GM19035 (cell line): ENCODE data around the gene WDFY4.
A peak's percentile ranks its signal among the peaks of the same experiment; 100 is the strongest.

Source experiments
- ATAC-seq: cut with Tn5 transposase; IDR thresholded peaks from one replicate; pipeline ENCODE4 v1.9.1; 2021; ENCODE audit not compliant: unreplicated experiment

Gene WDFY4

DNA sequence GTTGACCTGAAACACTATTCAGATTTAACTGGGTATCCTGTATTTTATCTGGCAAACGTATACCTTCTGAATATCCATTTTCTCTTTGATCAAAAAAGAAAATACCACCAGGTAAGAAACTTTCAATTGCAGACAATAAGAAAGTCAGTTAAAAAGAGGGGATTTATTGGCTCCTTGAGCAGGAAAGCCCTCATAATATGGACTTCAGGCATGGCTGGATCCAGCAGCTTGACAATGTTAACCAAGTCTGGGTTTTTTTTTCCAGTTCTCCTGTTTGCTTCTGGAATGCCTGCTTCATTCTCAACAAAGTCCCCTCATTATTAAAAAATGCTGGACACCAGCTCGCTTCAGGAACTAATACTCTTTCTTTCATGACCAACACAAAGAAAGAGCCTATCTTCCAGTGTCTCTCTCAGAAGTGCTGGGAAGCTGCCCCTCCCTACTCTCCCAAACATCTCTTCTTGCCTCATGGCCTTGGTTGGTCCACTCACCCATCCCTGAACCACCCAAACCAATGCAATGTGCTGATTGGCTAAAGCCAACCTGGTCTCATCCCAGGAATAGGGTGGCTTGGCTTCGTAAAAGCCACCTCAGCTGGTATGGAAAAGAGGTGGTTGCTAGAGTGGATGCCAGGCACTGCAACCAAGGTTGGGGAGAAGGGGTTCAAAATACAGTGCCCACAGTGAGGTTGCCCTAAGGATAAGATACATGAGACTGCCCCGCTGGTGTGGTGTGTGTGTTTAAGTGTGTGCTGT lies 30.6 kb upstream of the WDFY4 start:
- ATAC-seq = no peak

DNA sequence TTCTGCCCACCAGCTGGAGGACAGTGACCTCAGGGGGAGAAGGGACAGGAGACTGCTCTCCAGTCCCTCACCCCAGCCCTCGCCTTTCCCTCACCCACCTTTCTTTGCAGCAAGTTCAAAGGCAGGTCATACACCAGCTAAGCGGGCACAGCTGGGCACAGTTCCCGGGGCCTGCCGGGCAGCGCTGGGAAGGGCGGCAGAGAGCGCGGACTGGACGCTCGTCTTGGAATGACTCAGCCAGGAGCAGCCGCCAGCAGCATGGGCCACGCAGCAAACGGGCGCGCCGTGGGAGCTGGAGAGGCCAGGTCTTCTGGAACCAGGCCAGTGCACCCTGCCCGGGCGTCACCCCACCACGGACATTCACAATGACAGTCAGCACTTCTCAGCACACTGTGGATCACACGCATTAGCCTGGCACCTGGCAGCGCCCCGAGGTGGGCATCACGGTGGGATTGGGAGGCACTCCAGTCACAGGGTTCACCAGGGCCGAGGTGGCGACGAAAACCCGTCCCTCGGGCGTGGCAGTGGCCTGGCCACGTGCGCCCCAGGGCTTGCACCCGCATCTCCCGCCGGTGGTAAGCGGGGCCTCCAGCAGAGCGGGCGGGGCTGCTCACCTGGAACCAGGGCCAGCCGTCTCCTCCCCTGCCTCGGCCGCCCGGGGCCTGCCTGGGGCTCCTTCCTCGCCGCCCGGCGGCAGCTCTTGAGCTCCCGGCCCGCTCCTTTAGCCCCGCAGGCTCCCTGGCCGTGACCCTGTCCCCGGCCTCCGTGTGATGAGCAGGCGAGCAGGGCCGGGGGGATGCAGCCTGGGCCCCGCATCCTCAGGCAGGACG lies 29.0 kb upstream of the WDFY4 start:
- peak; percentile 28 for ATAC-seq

DNA sequence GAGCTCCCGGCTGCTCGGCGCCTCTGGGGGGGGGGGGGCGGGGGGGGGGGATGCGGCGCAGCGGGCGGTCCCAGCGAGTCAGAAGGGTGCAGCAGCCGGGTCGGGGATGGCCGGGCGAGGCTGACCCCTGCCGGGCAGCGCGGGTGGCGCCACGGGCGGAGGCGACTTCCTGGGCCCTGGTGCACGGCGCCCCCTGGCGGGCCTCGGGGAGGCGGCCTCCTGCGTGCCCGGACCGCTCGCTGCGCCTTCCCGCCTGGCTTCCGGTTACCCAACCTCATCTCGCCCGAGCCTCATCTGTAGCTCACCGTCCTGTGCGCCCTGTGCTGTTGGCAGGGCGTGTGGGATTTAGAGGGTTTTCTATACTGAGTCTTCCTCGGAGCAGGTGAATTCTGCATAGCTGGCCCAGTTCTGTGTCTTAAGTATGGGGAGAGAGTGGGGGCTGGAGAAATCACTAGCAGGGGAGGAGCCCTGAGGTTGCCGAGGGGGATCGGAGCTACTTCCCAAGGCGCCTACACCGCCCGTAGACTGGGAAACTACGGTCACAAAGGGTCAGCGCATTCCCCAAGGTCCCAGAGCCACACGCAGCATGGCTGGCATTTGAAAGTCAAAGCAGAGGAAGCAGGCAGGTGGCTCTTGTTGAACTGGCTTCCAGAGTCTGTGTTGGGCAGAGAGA lies 28.3 kb upstream of the WDFY4 start:
- peak; percentile 87 for ATAC-seq

DNA sequence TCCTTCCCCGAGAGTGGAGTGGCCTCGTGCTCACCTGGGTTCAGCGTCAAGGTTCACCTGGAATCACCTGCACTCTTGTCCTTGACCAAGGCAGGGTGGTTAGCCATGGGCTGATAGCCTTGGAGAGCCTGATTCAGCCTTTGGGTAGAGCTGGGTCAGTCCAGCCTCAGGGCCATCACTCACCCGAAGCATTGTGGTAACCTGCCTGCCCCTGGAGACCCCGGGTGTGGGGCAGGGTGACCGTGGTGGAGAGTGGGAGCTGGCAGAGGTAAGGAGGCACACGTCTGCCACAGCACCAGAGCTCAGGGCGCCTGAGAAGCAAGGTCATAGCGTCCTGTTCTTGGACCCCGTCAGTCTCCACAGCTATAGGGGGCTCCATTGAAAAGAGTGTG lies 27.8 kb upstream of the WDFY4 start:
- ATAC-seq = no peak

DNA sequence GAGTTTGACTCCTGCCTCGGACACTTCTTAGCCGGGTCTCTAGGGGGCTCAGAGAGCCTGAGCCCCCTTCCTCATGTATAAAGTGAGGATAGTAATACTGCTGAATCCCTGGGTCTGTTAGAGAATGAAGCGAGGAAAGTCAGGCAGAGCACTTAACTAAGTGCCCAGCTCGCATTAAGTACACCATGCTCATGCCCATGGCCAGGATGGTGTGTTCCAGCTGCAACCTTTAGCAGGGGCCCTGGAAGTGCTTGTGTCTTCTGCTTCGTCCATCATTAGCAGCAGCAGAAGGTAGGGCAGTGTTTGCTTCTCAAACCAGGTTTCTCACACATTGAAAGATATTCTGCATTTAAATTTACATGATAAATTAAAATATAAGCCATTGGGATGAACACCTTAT lies 27.3 kb upstream of the WDFY4 start:
- no peak for ATAC-seq

DNA sequence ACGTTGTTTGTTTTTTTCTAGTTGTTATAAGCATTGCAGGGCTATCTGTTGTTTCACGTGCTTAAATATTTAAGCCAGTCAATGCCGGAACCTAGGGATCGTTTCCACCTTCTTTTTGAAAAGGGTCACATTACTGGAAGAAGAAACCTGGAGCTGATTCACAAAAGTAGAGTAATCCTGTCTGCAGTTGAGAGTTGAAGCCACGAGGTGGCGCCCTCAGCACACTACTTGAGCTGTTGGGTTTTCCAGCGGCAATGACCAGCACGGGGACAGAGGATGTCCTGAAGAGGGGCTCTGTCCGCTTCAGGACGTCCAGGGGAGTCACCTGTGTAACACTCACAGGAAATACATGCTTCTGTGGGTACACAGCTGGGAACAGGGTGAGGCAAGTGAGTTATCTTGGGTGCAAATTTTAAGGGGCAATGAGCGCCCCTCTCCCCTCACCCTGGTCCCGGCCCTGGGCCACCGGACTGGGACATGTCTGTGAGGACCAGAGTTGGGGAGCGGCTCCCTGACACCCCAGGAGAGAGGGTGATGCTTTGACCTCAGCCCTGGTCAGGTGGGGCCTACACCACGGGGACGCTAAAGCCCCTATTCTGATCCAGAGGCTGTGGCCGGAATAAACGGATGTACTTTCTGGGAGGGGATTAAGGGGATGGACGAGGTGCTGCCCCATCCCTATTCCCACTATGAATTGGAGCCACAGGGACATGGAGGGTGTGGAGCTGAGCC lies 26.3 kb upstream of the WDFY4 start:
- no peak for ATAC-seq

DNA sequence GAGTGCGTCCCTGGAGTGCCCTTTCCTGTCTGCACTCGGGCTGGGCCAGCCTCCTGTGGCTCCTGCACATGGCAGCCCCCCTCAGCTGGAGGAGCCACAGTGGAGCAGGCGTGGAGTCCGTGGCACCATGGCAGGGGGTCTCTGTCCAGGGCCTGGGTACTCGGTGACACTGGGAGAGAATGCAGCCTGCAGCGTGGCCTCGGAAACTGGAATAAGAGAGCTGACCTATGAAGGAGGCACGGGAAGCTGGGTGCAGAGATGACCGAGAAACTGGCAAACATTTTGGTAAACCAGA lies 25.8 kb upstream of the WDFY4 start:
- ATAC-seq = no peak

DNA sequence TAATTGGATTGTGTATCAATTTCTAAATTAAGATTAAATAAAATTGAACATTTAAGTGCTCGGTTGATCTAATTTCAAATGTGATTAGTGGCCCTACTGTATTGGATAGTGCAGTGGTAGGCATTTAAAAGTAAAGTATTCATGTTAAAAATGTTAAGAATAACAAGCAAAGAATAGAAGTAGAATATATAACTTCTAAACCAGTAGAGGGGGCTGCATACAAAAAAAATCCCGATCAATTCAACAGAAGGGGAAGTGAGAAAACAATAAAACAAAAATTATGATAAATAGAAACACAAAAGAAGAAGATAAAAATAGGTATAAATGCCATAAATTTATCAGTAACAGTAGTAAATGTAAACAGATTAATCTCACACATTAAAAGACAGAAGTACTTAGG lies 24.9 kb upstream of the WDFY4 start:
- no peak for ATAC-seq

DNA sequence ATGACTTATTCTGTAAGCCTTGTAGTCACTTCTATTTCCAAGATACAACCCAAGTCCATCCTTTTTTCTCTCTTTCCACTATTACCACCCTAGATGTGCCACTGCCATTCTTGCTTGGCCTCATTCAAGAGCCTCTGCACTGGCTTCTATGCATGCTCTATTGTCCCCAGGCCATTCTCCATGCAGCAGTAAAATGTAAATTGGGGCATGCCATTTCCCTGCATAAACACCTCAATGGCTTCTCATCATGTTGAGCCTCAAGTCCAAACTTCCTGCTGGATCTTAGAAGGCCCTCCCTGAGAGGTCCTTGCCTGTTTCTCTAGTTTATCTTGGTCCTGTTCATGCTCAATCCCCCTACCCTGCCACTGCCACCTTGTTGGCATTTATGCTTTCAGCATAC lies 23.2 kb upstream of the WDFY4 start:
- ATAC-seq = no peak

DNA sequence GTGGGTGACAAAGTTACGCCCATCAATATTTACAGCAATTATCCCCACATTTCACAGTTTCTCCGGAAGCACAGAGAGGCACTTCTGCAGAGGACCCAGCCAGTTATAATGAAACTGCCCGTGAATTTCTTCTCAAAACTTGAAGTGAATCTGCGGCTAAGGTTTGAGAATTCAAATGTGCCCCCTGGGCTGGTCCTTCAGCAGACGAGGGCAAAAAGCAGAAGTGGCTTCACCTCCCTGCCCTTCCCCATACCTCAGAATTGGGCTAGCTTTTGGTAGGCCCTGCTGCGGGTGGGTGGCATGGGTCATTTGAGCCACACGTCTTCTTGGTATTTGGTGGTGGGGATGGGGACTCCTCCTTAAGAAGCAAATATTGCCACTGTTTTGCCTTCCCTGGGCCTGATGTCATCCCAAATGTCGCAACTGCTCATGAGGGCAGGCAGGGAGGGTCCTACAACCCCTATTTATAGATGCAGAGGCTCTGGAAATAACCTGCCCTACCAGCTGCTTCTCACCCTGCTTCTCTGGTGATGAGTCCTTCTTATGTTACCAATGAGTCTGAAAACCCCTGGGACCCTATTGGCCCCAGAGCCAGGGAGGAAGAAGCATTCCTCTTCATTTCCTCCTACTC lies 16.6 kb upstream of the WDFY4 start:
- peak; percentile 38 for ATAC-seq

DNA sequence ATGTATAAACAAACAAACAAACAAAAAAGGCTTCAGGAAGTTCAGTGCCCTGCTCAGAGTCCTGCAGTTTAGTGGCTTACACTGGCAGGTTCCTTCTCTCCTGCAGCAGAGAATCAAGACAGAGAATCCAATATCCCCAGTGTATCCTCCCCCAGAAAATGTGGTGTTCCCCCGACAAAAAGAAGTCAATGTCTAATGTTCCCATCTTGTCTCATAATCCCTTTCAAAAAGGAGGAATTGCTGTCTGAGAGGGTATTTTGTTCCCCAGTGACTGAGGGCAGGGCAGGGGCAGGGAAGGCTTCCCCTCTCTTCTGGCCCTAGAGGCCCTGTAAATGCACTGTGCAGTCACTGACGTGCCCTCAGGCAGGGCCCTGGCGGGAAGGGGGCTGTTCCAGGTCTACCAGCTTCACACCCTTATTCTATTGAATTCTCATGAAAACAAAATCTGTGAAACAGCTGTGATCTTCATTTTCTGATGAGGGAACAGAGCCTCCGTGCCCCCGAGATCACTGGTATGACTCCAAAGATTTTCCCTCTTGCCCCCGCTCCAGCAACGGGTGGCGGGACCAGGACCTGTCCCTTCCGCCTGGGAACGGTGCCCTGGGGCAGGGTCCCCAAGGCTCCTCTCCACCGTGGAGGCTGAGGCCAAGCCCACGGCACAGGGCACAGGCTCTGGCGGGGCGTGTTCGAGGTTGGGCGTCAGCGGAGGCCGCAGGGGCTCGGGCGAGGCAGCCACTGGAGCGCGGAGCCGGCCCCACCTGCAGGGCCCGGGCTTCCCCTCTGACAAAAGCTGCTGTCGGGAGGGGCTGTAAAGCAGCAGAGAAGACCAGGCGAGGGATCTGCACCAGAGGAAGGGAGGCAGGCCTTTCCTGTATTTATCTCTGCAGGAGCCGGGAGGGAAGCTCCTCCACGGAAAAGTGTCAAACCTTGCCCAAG lies 13.4 kb upstream of the WDFY4 start:
- ATAC-seq = peak; percentile 66

DNA sequence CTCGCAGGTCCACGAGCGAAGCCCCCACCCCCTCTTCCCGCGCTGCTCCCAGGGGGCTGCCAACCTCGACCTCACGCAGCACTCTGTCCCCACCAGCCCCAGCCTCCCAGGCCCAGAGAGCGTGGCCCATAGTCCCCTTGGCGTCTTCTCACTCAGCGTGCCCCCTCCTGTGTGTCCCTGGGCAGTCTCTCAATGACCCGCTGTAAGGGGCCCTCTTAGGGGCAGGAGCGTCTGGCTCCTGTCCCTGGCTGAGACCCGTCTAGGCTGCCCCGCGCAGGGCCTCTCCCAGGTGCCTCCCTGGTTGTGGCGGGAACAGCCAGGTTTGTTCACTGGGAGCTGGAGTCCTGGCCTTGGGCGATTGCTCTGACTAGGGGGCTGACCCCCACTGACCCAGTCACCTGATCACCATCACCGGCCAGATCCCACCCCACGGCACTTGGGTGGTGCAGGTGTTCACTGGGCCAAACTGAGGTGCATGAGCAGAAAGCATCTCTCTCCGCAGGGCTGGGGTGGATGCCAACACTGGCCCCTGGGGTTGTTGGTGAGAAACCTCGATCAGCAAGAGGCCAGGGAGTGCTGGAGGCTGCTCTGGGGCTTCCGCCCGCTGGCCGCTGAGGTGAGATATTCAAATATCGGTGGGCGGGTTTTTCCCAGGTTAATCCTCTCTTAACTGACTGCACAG lies 12.6 kb upstream of the WDFY4 start:
- ATAC-seq = peak; percentile 48

DNA sequence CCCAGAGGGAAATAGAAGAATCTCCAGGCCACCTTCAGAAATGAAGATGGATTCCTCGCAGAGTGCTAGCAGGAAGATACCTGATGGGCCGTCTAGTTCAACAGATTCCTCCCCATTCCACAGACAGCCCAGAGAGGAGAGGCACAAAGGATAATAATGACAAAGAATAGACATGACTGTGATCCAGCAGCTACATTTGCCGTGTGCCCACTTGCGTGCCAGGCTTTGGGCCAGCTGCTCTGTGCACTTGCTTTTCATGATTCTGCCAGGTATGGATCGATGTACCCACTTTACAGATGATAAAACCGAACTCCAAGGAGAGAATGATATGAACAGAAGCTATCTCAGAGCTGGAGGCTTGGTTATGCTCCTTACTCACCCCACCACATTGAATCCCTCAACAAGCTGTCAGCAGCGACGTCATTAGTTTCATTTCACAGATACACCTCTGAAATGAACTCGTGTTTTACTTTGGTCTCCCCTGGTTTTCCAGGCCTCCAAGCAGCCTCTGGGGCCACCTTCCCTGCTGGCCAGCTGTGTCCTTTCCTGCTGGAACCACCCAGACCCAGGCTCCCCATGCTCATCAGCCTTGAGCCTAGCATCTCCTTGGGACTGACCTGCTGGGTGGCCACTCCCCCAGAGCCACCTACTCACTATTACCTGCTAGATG lies 11.9 kb upstream of the WDFY4 start:
- ATAC-seq = peak; percentile 26

DNA sequence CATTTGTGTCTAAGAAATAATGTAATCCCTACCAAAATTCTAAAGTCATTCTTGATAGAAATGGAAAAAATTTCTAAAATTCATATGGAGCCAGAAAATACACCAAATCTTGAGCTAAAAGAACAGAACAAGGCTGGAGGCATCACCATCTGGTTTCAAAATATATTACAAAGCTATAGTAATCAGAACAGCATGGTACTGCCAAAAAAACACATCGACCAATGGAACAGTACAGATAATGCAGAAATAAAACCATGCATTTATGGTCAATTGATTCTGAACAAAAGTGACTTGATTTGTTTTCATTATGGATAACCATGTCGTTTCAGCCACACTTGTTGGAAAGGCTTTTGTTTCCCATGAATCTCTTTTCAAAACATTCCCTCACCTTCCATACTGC lies 7.0 kb upstream of the WDFY4 start:
- no peak for ATAC-seq

DNA sequence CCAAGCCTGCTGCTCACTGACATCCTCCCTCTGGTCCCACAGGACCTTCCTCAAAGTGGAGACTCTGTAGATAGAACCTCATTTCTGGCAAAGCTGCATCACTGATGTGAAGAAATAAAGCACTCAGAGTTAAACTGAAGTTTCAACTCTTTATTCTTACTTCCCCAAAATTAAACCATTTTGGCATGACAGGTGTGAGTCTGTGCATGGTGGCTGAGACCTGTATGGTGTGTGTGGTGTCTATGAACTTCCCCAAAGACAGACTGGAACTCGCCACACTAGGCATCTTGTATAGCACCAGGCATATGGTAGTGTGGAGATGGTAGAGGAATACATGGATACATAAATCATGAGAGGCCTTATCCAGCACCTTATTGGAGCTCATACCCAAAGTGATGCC lies 6.6 kb upstream of the WDFY4 start:
- peak; percentile 71 for ATAC-seq

DNA sequence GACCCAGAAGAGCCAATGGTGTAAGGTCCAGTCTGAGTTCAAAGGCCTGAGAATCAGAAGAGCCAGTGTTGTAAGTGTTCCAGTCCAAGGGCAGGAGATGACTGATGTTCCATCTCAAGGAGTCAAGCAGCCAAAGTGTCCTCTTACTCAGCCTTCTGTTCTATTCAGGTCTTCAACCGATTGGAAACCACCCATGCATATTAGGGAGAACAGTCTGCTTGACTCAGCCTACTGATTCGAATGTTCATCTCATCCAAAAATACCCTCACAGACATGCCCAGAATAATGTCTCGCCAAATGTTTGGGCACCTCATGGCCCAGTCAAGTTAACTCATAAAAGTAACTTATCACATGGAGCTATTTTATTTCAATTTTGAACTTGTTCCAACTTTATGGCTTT lies 2.9 kb upstream of the WDFY4 start:
- ATAC-seq = no peak

DNA sequence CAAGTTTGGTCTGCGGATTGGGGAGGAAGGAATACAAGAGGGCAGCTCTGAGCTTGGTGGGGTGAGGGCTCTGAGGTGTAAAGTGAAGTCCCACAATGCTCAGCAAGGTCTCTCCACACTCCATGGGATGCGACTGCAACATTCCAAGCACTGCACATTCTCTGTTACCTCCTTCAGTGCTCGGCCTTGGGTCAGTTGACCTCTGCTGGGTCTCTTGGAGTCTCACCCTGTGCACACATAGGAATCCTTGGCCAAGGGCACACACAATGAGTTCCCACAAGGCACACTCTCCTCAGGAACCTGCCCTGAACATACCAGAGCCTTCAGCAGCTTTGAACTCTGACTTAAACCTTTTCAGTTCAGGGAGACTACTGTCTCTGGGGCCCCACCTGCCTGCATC lies 2.4 kb upstream of the WDFY4 start:
- ATAC-seq = no peak

DNA sequence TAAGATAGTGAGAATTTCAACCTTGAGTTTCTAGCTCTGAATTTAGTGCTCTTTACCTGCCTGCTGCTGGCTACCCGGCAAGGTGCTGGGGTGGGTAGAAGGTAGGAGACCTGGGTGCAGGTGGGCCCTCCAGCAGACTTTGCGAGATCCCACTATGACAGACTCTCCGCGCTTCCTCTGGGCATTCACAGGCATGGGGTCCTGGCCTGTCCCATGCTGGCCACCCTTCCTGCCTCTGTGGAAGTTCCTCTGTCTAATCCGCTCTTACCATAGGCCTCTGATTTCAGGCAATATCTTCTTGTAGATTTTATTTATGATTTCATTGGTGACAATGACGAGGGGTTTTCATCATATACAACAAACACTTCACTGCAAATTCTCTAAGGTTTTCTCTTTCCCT lies 1.2 kb upstream of the WDFY4 start:
- ATAC-seq = no peak

DNA sequence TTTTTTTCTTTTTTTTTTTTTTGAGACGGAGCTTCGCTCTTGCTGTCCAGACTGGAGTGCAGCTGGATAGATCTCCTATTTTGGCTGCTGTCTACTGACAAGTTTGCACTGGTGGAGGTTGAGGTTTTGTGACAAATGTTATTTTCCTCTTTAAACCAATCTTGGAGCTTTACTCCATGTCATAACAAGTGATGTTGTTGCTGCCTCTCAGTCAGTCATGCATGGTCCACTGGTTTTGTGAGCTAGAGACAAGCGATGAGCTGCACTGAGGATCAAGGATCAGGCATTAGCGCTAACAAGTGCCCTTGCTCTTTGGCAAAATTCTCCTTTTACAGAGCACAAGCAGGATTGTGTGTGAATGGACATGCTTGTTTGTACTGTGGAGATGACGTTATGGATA lies 805 bp upstream of the WDFY4 start:
- no peak for ATAC-seq
